Dedifferentiated amniotic fluid mesenchymal stem cell (primary cell): ENCODE results near the gene IFNA13.
"Not testable (repeated sequence)": the region's sequence is repeated elsewhere in the genome, so short reads cannot be mapped to it uniquely, and the experiment has no call there.

ENCODE experiments used
- DNase-seq: peaks from one replicate; pipeline ENCODE4 v3.0.0-alpha.2; 2016; ENCODE audit errors: extremely low spot score

The IFNA13 gene

GRCh38 chr9:21367957-21368356 is at the start of gene IFNA13:
Gene IFNA13 (minus strand): TSS chr9:21368057. CDS start chr9:21368010, 47 bp downstream.
- DNase-seq, result no peak

- DNase-seq, result no peak
Observed at GRCh38 chr9:21415493-21416267, 47.8 kb upstream of the IFNA13 start.

- DNase-seq, result no peak
Observed at GRCh38 chr9:21414220-21414940, 46.5 kb upstream of the IFNA13 start.

GRCh38 chr9:21413624-21414023 is 45.8 kb upstream of the IFNA13 start:
- DNase-seq, result no peak

GRCh38 chr9:21413151-21413550 is 45.3 kb upstream of the IFNA13 start:
- no peak for DNase-seq

- DNase-seq, result no peak
Observed at GRCh38 chr9:21412107-21412506, 44.2 kb upstream of the IFNA13 start.

- DNase-seq, result no peak
Observed at GRCh38 chr9:21408817-21409216, 41.0 kb upstream of the IFNA13 start, which contains the start of gene IFNA8. Gene IFNA8 (plus strand): TSS chr9:21409117. CDS start chr9:21409177, 60 bp downstream.

GRCh38 chr9:21404146-21404545 is 36.3 kb upstream of the IFNA13 start:
- DNase-seq, result no peak

- no peak for DNase-seq
Observed at GRCh38 chr9:21402386-21403251, 34.8 kb upstream of the IFNA13 start.

GRCh38 chr9:21399956-21400355 is 32.1 kb upstream of the IFNA13 start:
- no peak for DNase-seq

- no peak for DNase-seq
Observed at GRCh38 chr9:21398955-21399489, 31.2 kb upstream of the IFNA13 start.

- DNase-seq, result peak; percentile 31
Observed at GRCh38 chr9:21395778-21396717, 28.2 kb upstream of the IFNA13 start.

GRCh38 chr9:21392270-21392669 is 24.4 kb upstream of the IFNA13 start:
- DNase-seq, result no peak

GRCh38 chr9:21385131-21385670 is 17.3 kb upstream of the IFNA13 start, which contains the start of gene IFNA2:
Gene IFNA2 (minus strand): TSS chr9:21385398. CDS start chr9:21385329, 69 bp downstream.
- DNase-seq, result no peak

- DNase-seq, result no peak
Observed at GRCh38 chr9:21383627-21384026, 15.8 kb upstream of the IFNA13 start.

- DNase-seq, result no peak
Observed at GRCh38 chr9:21381448-21382339, 13.8 kb upstream of the IFNA13 start.

- DNase-seq, result not testable (repeated sequence)
Observed at GRCh38 chr9:21371467-21371866, 3.6 kb upstream of the IFNA13 start.

GRCh38 chr9:21367169-21367568 is 688 bp downstream of the IFNA13 start:
- DNase-seq, result not testable (repeated sequence)

GRCh38 chr9:21362287-21362686 is 5.6 kb downstream of the IFNA13 start:
- DNase-seq, result no peak
